HUDEP-2 (cell line): ENCODE data around the gene DISC1.
A peak's percentile ranks its signal among the peaks of the same experiment; 100 is the strongest.
"Not testable (repeated sequence)": the region's sequence is repeated elsewhere in the genome, so short reads cannot be mapped to it uniquely, and the experiment has no call there.

Source experiments
- DNase-seq, 76 experiments: peaks; one replicate each; lab custom pipeline; 2025; ENCODE audit not compliant: unreplicated experiment in 76 of 76; lab: John Stamatoyannopoulos, UW

The DISC1 gene

DNA sequence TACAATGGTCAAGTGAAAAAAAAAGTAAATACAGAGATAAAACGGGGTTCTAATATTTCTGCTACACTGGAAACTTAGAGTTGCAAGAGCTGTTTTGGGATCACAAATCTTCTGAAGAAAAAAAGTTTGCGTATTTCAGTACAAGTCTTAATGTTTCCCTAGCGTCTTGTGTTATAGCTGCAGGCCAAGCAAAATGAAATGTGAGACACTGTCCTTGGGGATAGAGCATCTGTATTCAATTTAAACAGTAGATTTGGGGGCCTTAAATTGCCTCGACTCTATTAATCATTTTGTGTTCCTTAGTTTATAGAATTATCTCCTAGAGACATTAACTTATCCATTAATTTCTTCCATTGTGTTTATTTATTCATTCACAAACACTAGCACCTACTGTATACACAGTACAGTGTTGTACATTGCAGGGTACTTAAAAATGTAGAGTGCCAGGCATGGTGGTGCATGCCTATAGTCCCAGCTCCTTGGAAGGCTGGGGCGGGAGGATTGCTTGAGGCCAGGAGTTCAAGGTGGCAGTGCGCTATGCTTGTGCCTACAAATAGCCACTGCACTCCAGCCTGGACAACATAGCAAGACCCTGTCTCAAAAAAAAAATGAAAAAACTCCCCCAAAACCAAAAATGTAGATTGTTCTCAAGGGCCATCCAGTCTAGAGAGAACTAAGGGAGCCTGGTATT is 7.9 kb downstream of the DISC1 start:
- DNase-seq, result no peak

DNA sequence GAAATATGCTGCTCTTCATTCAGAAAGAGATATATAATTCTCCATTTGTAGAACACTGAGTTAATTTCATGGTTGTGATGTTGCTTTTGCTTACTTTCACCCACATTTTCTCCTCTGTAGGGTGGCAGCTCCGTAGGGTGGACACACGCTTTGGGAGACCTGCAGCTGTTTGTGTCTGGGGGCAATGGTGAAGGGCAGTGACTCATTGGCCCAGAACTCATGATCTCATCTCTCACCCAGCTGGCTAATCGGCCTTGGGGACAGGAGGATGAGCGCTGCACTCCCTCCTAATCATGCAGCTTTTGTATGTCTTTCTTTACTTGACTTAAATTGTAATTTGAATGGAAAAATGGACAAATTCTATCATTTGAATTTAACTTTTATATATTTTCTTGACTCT is 9.6 kb downstream of the DISC1 start:
- no peak for DNase-seq

DNA sequence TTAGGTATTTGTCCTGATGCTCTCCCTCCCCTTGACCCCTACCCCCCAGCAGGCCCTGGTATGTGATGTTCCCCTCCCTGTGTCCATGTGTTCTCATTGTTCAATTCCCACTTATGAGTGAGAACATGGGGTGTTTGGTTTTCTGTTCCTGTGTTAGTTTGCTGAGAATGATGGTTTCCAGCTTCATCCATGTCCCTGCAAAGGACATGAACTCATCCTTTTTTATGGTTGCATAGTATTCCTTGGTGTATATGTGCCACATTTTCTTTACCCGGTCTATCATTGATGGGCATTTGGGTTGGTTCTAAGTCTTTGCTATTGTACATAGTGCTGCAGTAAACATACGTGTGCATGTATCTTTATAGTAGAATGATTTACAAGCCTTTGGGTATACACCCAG is 10.3 kb downstream of the DISC1 start:
- DNase-seq, result not testable (repeated sequence)

GRCh38 chr1:231638647-231639046 is 12.1 kb downstream of the DISC1 start:
- no peak for DNase-seq

GRCh38 chr1:231639819-231640218 is 13.2 kb downstream of the DISC1 start:
- no peak for DNase-seq

DNA sequence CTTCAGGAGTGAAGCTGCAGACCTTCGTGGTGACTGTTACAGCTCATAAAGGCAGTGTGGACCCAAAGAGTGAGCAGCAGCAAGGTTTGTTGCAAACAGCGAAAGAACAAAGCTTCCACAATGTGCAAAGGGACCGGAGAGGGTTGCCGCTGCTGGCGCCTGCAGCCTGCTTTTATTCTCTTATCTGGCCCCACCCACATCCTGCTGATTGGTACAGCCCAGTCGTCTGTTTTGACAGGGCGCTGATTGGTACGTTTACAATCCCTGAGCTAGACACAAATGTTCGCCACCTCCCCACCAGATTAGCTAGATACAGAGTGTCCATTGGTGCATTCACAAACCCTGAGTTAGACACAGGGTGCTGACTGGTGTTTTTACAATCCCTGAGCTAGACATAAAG is 14.9 kb downstream of the DISC1 start:
- DNase-seq, result not testable (repeated sequence)

DNA sequence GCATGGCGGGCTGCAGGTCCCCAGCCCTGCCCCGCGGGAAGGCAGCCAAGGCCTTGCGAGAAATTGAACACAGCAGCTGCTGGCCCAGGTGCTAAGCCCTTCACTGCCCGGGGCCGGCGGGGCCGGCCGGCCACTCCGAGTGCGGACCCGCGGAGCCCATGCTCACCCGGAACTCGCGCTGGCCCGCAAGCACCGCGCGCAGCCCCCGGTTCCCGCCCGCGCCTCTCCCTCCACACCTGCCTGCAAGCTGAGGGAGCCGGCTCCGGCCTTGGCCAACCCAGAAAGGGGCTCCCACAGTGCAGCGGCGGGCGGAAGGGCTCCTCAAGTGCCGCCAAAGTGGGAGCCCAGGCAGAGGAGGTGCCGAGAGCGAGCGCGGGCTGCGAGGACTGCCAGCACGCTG is 15.5 kb downstream of the DISC1 start:
- DNase-seq, result not testable (repeated sequence)

GRCh38 chr1:231642618-231643017 is 16.0 kb downstream of the DISC1 start:
- DNase-seq, result no peak

- DNase-seq, result no peak
Measured at GRCh38 chr1:231643071-231643934, 16.7 kb downstream of the DISC1 start.

- DNase-seq, result no peak
Measured at GRCh38 chr1:231643935-231644237, 17.3 kb downstream of the DISC1 start.

- DNase-seq, result not testable (repeated sequence)
Measured at GRCh38 chr1:231645634-231646033, 19.0 kb downstream of the DISC1 start.

- DNase-seq, result not testable (repeated sequence)
Measured at GRCh38 chr1:231646165-231646564, 19.6 kb downstream of the DISC1 start.

- not testable (repeated sequence) for DNase-seq
Measured at GRCh38 chr1:231651621-231652260, 25.2 kb downstream of the DISC1 start.

- DNase-seq, result no peak
Measured at GRCh38 chr1:231653632-231654031, 27.0 kb downstream of the DISC1 start.

GRCh38 chr1:231656741-231657140 is 30.2 kb downstream of the DISC1 start:
- DNase-seq, result no peak

- DNase-seq, result peak in 6 of 76 experiments; percentile 0 to 14 (median 4)
Measured at GRCh38 chr1:231658223-231658622, 31.6 kb downstream of the DISC1 start.

GRCh38 chr1:231660198-231660597 is 33.6 kb downstream of the DISC1 start:
- no peak for DNase-seq

DNA sequence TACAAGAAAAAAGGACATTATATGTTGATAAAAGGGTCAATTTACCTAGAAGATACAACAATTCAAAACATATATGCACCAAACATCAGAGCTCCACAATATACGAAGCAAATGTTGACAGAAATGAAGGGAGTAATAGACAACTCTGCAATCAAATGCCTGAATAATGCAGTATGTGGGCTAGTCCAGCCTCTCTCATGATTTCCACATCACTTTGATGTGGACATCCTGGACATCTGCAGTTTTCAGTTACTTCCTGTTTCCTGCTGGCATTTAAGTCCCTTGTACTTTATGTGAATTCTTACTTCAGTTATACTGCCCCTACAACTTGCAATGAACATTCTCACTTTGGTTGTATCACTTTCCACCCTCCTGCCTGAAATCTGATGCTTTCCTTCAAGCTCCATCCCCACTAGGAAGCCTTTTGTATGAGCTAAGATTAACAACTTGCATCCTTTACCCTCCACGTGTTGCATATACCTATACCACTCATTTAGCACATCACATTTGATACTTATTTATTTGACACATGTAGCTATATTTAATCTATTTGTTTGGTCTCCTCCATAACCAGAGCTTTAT is 36.7 kb downstream of the DISC1 start:
- no peak for DNase-seq

DNA sequence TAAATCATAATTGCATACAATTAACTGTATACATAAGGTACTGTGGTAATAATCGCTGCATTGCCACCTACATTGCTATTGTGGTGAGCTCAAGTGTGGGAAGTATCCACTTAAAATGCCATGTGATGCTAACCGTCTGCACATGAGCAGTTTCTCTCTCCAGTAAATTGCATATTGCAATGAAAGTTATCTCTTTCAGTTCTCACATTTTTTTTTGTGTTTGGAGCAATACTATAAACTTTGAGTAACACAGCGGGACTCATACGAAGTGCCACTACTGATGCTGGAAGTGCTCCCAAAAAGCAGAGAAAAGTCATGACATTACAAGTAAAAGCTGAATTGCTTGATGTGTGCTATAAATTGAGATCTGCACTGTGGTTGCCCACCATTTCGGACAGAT is 38.5 kb downstream of the DISC1 start:
- DNase-seq, result no peak

- no peak for DNase-seq
Measured at GRCh38 chr1:231665726-231666125, 39.1 kb downstream of the DISC1 start.

DNA sequence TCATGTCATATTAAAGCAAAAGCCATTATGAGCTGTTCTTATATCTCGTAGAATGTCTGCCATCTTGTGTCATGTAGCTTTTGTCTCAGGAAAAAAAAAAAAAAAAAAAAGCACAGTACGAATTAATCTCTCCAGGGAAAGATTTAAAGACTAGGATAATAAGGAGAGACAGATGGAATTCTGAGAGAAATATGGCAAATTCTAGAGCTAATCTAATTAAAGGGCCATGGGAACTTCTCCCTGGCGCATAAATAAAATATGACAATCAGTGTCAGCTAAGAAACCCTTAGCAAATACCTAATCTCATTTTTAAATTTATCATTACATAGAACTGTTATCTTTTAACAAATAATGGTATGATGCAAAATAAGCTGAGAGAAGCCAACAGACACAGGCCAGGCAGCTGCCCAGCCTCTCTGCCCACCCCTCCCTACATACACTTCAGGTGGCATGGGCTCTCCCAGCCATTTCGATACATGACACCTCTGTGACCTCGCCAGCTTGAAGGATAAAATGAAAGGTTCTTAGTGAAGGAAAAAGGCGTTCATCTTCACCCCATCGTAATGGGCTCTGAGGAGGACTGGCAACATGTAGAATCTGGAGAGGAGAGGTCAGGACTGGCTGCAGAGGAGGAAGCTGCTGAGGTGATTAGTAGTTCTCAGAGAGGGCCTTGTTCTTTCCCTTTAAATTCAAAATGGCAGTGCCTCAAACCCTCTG is 39.8 kb downstream of the DISC1 start:
- DNase-seq, result no peak
